HG03103 (cell line): ENCODE results near the gene TLR6.
"Not testable (repeated sequence)": the region's sequence is repeated elsewhere in the genome, so short reads cannot be mapped to it uniquely, and the experiment has no call there.

ENCODE experiments used
- ATAC-seq: cut with Tn5 transposase; IDR thresholded peaks from one replicate; pipeline ENCODE4 v1.9.1; 2021; ENCODE audit warnings: low read depth; ENCODE audit not compliant: unreplicated experiment

Gene TLR6

DNA sequence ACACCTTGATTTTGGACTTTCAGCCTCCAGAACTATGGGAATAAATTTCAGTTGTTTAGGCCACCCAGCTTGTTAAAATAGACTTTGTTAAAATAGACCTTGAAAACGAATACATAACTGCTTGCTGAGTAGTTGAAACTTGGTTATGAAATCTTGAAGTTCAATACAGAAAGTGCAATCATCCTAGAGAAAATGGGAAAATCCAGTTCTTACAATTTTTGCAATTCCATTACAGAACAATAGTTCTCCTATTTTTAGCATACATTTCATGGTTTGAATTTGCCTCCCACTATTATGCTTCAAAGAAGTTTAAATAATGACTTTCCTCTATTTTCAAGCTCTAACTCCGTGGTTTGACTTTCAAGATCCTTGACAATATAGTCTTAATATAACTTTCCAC lies 62.6 kb downstream of the TLR6 start:
- ATAC-seq, result no peak

DNA sequence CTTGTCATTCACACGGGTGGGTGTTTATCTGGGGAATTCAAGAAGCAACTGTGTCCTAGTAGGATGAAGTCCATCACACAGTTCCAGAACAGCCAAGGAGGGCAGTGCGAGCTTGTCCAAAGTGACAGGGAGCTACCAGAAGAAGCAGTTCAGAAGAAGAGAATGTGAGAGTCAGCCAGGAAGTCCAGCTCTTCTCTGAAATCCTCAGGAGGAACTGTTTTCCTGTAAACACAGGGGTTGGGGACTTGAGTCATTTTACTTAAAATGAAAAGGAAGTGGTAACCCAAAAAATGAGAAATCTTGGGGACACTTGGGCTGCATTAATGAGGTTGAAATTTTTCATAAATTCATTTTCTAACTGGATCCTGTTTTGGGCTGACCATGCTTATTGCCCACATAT lies 65.6 kb downstream of the TLR6 start:
- no peak for ATAC-seq

DNA sequence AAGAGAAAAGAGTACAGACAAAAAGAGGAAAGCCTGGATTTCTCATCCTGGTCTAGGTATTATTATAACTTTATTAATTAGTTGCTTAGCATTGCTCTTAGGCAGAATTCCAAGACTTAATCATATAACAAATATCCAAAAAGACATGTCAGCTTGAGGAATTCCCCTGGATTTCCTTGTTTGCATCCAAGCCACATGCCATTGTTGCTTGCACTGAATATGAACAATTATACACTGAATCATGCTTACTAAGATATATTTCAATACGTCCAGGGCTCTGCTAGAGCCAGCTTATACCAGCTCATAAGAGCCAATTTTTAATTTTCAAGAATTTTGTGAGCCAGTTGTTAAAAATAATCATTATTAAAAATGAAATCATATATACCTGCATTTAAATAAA lies 68.3 kb downstream of the TLR6 start:
- ATAC-seq, result no peak

DNA sequence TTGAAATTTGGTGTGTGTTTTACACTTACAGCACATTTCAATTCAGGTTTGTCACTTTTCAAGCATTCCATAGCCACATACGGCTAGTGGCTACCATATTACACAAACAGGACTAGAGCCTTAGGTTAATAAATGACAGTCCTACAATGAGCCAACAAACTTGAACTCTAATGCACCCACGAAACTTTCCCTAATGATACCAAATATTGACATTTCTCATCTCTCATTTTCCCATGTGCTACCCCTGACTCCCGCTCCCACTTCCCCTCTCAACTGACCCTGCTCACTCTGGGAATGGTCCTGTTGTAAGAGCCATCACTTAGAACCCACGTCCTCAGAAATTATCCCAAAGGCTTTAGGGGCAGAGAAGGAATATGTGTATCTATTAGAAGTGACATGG lies 68.9 kb downstream of the TLR6 start:
- ATAC-seq, result no peak

DNA sequence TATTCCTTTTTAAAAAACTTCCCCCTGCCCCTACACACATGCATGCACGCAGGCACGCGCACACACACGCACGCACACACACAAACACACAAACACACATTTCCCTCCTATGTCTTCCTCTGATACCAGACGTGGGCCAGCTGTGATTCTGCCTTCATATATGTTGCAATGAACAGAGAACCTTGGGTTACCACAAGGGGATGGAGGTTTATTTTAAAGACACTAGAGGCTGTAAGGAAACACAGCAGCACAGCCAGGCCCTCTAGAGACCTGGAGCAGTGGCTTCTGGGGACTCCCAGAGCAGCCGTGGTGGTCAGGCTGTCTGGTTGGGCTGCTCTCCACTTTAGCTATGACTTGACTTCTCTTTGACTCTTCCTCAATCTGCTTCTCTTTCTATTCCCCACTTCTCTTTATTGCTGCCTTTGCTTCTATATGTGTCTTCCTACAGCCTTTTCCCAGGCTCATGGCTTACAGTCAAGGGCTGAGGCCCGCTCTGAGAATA lies 70.7 kb downstream of the TLR6 start:
- ATAC-seq, result peak; percentile 45

DNA sequence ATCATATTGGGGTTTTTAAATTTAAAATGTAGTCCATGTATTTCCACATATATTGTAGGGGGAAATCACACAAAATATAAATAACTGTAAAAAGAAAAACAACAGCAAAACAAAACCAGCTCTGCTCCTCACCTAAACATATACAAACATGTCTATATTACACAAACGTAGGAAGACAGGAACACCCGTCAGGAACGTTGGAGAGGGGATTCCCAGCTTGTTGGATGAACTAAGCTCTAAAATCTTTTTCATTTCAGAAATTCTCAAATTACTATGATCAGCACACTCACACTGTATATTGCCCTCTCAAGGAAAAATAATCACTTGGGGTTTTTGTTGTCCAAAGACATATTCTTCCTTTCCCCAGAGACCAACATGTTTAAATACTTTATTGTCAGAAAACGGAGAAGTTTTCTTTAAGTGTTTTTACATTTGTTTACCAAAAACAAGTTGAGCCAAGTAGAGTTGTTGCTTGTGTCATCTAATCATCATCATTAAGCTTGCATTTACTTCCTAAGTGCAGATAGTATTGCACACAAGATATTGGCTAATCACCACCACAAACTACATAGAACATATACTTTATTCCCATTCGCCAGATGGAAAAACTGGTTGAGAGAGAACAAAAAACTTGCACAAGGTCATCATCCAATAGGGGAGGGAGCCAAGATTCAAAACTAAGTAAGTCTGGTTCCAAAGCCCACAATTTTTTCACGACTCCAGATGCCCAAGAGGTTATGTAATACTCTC lies 71.4 kb downstream of the TLR6 start:
- no peak for ATAC-seq

DNA sequence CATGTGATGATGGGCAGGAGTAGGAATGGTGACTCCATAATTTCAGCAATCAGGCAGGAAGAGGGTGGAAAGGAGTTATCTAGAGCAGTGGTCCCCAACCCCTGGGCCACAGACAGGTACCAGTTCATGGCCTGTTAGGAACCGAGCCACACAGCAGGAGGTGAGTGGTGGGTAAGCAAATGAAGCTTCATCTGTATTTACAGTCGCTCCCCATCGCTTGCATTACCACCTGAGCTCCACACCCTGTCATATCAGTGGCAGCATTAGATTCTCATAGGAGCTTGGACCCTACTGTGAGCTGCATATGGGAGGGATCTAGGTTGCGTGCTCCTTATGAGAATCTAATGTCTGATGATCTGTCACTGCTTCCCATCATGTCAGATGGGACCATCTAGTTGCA lies 72.5 kb downstream of the TLR6 start:
- no peak for ATAC-seq

DNA sequence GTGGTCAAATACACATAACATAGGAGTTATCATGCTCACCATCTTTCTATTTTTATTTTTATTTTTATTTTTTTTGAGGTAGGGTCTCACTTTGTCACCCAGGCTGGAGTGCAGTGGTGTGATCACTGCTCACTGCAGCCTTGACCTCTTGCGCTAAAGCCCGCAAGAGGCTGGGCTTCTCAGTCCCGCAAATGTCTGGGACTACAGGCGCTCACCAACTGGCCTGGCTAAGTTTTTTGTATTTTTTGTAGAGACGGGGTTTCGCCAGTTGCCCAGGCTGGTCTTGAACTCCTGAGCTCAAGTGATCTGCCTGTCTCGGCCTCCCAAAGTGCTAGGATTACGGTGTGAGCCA lies 73.5 kb downstream of the TLR6 start:
- no peak for ATAC-seq

DNA sequence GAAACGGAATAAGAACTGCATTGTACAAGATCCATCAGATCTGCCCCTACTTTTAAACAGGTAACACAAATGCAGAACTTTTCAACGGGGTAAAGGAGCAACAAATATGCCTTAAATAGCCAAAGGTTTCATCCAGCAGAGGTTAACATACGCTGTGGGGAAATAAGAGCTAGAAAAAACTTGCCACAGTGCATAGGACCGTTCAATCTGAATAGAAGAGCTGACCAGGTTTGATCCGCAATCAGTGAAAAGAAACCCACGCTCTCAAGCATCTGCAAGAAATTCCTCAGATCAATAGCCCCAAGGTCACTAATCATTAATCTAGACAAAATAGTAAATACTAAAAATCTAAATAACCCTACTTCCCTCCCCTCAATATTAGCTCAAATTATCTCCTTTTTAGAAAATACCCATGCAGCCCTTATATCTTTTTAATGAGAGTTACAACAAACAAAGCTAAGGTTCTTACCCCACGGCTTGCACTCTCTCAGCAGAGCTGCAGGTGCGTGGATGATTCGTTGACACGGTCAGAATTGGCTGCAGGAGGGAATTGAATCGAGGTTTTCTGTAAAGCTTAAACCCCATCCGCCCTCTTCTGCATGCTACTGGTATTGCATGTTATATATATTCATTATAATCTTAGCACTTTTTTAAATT lies 74.0 kb downstream of the TLR6 start, which contains the start of gene TLR10:
TLR10 (minus strand) TSS at position 539 of the 657 bp plus-strand sequence. CDS start 7,400 bp downstream, outside the sequence.
- peak; percentile 53 for ATAC-seq

DNA sequence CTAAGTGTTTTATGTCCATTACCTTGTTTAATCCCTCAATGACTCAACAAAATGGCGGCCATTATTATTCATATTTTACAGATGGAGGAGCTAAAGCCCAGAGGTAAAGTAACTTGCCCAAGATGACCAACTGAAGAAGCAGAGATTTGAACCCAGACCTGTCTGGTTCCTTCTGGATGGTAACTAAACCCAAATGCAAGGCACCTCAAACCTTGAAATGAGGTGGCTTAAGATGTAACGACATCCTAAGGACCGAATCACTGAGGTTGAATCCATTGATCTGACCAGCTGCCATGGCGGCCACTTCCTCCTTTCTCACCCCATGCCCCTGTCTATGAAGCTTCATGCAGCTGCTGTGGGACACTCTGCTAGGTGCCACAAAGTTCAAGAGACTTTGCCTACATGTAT lies 74.8 kb downstream of the TLR6 start:
- no peak for ATAC-seq

DNA sequence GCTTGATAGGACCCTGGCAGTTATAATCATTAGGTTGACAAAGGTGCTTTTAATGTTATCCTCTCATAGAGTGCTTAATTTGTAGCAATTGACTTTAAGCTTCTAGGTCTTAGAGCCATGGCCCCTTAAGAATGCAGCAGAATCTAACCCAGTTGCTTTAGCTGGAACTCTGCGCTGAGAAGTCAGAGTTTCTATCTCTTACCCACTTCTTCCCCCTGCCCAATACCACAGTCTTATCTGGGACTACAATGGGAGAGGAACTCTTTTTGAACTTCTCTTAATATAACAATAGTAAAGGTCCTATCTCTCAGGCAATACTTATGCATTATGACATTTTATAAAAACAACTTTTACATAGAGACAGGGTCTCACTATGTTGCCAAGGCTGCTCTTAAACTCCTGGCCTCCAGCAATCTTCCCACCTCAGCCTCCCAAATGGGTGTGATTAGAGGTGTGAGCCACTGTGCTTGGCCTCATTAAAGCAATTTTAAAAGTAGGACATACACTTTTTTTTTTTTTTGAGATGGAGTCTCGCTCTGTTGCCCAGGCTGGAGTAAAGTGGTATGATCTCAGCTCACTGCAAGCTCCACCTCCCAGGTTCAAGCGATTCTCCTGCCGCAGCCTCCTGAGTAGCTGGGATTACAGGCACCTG lies 75.7 kb downstream of the TLR6 start:
- ATAC-seq, result no peak

DNA sequence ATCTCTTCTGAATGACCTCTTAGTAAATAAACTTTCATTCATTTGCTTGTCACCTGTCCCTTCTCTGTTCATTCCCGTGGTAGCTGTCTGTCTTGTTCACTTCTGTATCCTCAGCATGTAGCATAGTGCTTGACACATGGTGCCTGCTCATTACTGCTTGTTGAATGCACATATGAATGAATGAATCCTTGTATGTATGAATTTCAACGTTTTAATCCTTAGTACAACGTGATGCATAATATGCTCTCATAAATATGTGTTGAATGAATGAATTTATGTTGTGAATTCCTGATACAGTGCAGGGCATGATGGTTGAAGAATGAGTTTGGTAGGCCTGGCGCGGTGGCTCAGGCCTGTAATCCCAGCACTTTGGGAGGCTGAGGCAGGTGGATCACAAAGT lies 76.8 kb downstream of the TLR6 start:
- ATAC-seq, result no peak

DNA sequence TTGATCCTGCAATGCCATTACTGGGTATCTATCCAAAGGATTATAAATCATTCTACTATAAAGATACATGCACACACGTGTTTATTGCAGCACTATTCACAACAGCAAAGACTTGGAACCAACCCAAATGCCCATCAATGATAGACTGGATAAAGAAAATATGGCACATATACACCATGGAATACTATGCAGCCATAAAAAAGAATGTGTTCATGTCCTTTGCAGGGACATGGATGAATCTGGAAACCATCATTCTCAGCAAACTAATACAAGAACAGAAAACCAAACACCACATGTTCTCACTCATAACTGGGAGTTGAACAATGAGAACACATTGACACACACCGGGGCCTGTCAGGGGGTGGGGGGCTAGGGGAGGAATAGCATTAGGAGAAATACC lies 78.7 kb downstream of the TLR6 start:
- not testable (repeated sequence) for ATAC-seq

DNA sequence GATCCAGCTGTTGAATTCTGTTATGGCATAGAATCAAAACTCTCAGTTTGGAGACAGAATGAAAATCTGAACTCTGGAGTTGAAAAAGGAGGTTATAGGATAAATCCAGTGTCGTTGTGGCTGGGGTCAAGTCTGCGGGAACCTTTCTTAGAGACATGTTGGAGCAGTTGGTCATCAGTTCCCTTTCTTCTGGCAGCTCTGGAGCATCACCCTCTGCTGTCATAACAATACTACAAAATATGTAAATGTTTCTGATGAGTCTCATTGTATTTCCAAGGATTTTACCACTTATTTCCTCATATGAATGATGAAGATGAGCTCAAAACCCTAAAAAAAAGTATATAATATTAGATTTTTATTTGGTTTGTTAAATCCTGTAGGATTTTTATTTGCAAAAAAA lies 81.3 kb downstream of the TLR6 start:
- no peak for ATAC-seq

DNA sequence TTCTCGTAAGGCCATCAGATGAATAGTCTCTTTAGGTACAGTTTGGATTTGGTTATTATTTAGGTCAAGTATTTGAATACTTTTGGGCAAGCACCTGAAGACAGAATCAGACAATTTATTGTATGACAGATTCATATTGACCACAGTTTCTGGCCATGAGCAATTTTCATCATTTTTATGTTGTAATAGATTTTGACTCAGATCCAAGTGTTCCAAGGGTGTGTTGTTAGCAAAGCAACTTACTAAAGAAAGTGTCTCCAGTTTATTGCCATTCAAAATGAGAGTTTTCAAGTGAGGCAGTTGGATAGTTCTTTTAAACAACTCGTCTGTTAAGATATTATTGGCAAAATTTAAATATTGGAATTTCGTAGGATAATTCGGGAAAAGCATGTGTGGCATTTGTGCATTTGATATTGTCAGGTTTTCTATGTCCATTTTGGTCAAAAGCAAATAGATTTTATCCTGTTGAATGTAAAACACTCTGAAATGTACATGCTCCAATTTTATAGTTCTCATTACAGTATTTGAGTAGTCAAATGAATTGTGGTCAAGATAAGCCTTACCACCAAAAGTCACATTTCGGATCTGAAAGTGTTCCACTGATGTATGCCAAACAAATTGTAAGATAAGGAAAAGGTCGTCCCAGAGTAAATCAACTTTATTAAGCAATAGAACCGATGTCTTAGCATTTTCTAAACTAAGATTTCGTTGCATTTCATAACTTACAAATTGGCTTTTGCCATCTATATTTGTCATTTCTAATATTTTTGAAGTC lies 82.2 kb downstream of the TLR6 start:
- no peak for ATAC-seq
